HG03575 (cell line): ENCODE results near the gene GHSR.

Source experiments
- ATAC-seq: cut with Tn5 transposase; IDR thresholded peaks from one replicate; pipeline ENCODE4 v1.9.1; 2021; ENCODE audit not compliant: unreplicated experiment, insufficient number of reproducible peaks, low FRiP score; ENCODE audit errors: extremely low read depth

Gene GHSR

GRCh38 chr3:172442606-172443005, 5.7 kb downstream of the GHSR start:
- ATAC-seq: no peak

GRCh38 chr3:172441581-172441980, 6.7 kb downstream of the GHSR start:
- ATAC-seq: no peak

GRCh38 chr3:172438186-172438585, 10.1 kb downstream of the GHSR start:
- no peak for ATAC-seq

GRCh38 chr3:172437713-172438112, 10.5 kb downstream of the GHSR start:
- ATAC-seq: no peak

- no peak for ATAC-seq
These were observed 32.9 kb downstream of the GHSR start for GRCh38 chr3:172415323-172415722.

GRCh38 chr3:172411478-172411947, 36.7 kb downstream of the GHSR start:
- no peak for ATAC-seq

- no peak for ATAC-seq
These were observed 37.4 kb downstream of the GHSR start for GRCh38 chr3:172410702-172411477.

GRCh38 chr3:172407872-172408271, 40.4 kb downstream of the GHSR start:
- ATAC-seq: no peak

- ATAC-seq: no peak
These were observed 42.3 kb downstream of the GHSR start for GRCh38 chr3:172405914-172406313.

- no peak for ATAC-seq
These were observed 43.9 kb downstream of the GHSR start for GRCh38 chr3:172404237-172404962.

GRCh38 chr3:172402892-172403643, 45.2 kb downstream of the GHSR start:
- ATAC-seq: no peak

- ATAC-seq: no peak
These were observed 46.2 kb downstream of the GHSR start for GRCh38 chr3:172402090-172402489.

- no peak for ATAC-seq
These were observed 49.8 kb downstream of the GHSR start for GRCh38 chr3:172398484-172398883.

- no peak for ATAC-seq
These were observed 50.4 kb downstream of the GHSR start for GRCh38 chr3:172397716-172398405.

- ATAC-seq: no peak
These were observed 51.9 kb downstream of the GHSR start for GRCh38 chr3:172396400-172396799.

- ATAC-seq: no peak
These were observed 53.6 kb downstream of the GHSR start for GRCh38 chr3:172394692-172395091.
